GM23338 (cell line): ENCODE measurements around the gene KLHL25. TPM values are rescaled to one million over a fixed set of nuclear protein-coding genes. Genes with fewer than 3 reads are reported as not detected.

Experiments used
- ATAC-seq: fragments of 200-7000 bp; cut with Tn5 transposase; 3 replicates; pipeline ENCODE4 v1.9.1; 2020
- DNase-seq: peaks from one replicate; pipeline ENCODE4 v3.0.0-alpha.2; 2015; ENCODE audit warnings: low spot score
- H2AFZ ChIP-seq: fragments of 200-600 bp; sonication (generic); 2 replicates; pipeline ENCODE4 v1.8.0; 2016; ENCODE audit warnings: antibody characterized with exemption, mild to moderate bottlenecking, moderate library complexity
- H3F3A ChIP-seq: fragments of 200-600 bp; sonication (generic); replicated peaks from 2 replicates; pipeline ENCODE4 v1.8.0; 2017; ENCODE audit warnings: antibody characterized with exemption, mixed run types, low read depth
- H3K27ac ChIP-seq: fragments of 200-600 bp; sonication (generic); 2 replicates; pipeline ENCODE4 v1.6.1; 2016; ENCODE audit warnings: low read depth
- H3K27me3 ChIP-seq: fragments of 200-600 bp; sonication (generic); 2 replicates; pipeline ENCODE4 v1.8.0; 2016; ENCODE audit warnings: mild to moderate bottlenecking, mixed run types, moderate library complexity; ENCODE audit not compliant: insufficient read depth
- H3K36me3 ChIP-seq: fragments of 200-600 bp; sonication (generic); 2 replicates; pipeline ENCODE4 v1.8.0; 2016; ENCODE audit warnings: mild to moderate bottlenecking; ENCODE audit not compliant: insufficient read depth
- H3K4me1 ChIP-seq: fragments of 200-600 bp; sonication (generic); 2 replicates; pipeline ENCODE4 v1.8.0; 2016; ENCODE audit warnings: mild to moderate bottlenecking, moderate library complexity; ENCODE audit not compliant: insufficient read depth
- H3K4me2 ChIP-seq: fragments of 200-600 bp; sonication (generic); 2 replicates; pipeline ENCODE4 v1.7.1; 2017; ENCODE audit warnings: mixed run types
- H3K4me3 ChIP-seq: fragments of 200-600 bp; sonication (generic); 2 replicates; pipeline ENCODE4 v1.6.1; 2016; ENCODE audit warnings: mixed run types
- H3K79me2 ChIP-seq: fragments of 200-600 bp; sonication (generic); replicated peaks from 2 replicates; pipeline ENCODE4 v1.8.0; 2017; ENCODE audit warnings: mild to moderate bottlenecking; ENCODE audit not compliant: insufficient read depth
- H3K9me2 ChIP-seq: fragments of 200-600 bp; sonication (generic); 2 replicates; pipeline ENCODE4 v1.8.0; 2017; ENCODE audit not compliant: insufficient read depth
- H4K20me1 ChIP-seq: fragments of 200-600 bp; sonication (generic); replicated peaks from 2 replicates; pipeline ENCODE4 v1.8.0; 2017; ENCODE audit warnings: mild to moderate bottlenecking; ENCODE audit not compliant: insufficient read depth
- H3K27ac Mint-ChIP-seq: 2 replicates; pipeline ENCODE4 v1.8.0; 2020; ENCODE audit warnings: inconsistent platforms, mild to moderate bottlenecking, moderate library complexity, mixed read lengths
- H3K27me3 Mint-ChIP-seq: 3 replicates; pipeline ENCODE4 v1.8.0; 2022; ENCODE audit warnings: low read depth, mild to moderate bottlenecking, moderate library complexity, mixed read lengths, inconsistent platforms; ENCODE audit not compliant: insufficient read depth, poor library complexity
- H3K36me3 Mint-ChIP-seq: 3 replicates; pipeline ENCODE4 v1.8.0; 2021; ENCODE audit warnings: low read depth, mild to moderate bottlenecking, inconsistent platforms, moderate library complexity, mixed read lengths
- H3K4me1 Mint-ChIP-seq: 3 replicates; pipeline ENCODE4 v1.8.0; 2020; ENCODE audit warnings: mild to moderate bottlenecking, inconsistent platforms, mixed read lengths
- H3K4me3 Mint-ChIP-seq: 3 replicates; pipeline ENCODE4 v1.8.0; 2021; ENCODE audit warnings: moderate library complexity, mild to moderate bottlenecking, inconsistent platforms, mixed read lengths
- H3K9me3 Mint-ChIP-seq: 3 replicates; pipeline ENCODE4 v1.8.0; 2020; ENCODE audit warnings: moderate library complexity, mild to moderate bottlenecking, inconsistent platforms, mixed read lengths
- CREB1 ChIP-seq: fragments of 250-450 bp; sonication (Bioruptor Pico); IDR thresholded peaks from 2 replicates; pipeline ENCODE4 v1.5.0; 2020; ENCODE audit warnings: low read depth, mild to moderate bottlenecking, moderate library complexity
- EZH2 ChIP-seq: fragments of 200-600 bp; sonication (generic); IDR thresholded peaks from one replicate; pipeline ENCODE4 v1.8.0; 2017; ENCODE audit warnings: antibody characterized with exemption, mild to moderate bottlenecking, low read depth; ENCODE audit not compliant: unreplicated experiment
- EZH2phosphoT487 ChIP-seq: fragments of 200-600 bp; sonication (generic); IDR thresholded peaks from one replicate; pipeline ENCODE4 v1.8.1; 2018; ENCODE audit warnings: antibody characterized with exemption; ENCODE audit not compliant: unreplicated experiment
- JUNB ChIP-seq: IDR thresholded peaks from one replicate; pipeline ENCODE4 v1.6.1; 2016; ENCODE audit warnings: antibody characterized with exemption; ENCODE audit not compliant: unreplicated experiment
- NANOG ChIP-seq: IDR thresholded peaks from 2 replicates; pipeline ENCODE4 v1.6.1; 2016; ENCODE audit warnings: antibody characterized with exemption, borderline replicate concordance
- POLR2AphosphoS5 ChIP-seq: IDR thresholded peaks from 2 replicates; pipeline ENCODE4 v1.6.1; 2016; ENCODE audit warnings: antibody characterized with exemption, low read depth
- STAT1 ChIP-seq: IDR thresholded peaks from one replicate; pipeline ENCODE4 v1.6.1; 2016; ENCODE audit warnings: antibody characterized with exemption; ENCODE audit not compliant: unreplicated experiment
- ZNF114 ChIP-seq: fragments of 250-450 bp; sonication (Bioruptor Pico); IDR thresholded peaks from 2 replicates; pipeline ENCODE4 v1.5.0; 2020; ENCODE audit warnings: mild to moderate bottlenecking, moderate library complexity
- ZNF331 ChIP-seq: fragments of 250-450 bp; sonication (Bioruptor Pico); IDR thresholded peaks from 2 replicates; pipeline ENCODE4 v1.5.0; 2020; ENCODE audit warnings: low read depth, mild to moderate bottlenecking, moderate library complexity
- polyA plus RNA-seq: library from polyadenylated mRNA; unstranded; fragments of >200 nt; fragmentation: Nextera tagmentation; extraction: Ambion mirVana; gene quantifications from 2 replicates; pipeline ENCODE4 v1.2.1, GENCODE V29; 2016
- total RNA-seq: library from RNA; depleted of rRNA; stranded (reverse); fragments of >200 nt; shearing (Covaris generic); gene quantifications from 2 replicates; pipeline ENCODE4 v1.2.3, GENCODE V29; 2014
- TF ChIP-seq, protein P1 (sequence below): IDR thresholded peaks from 2 replicates; pipeline ENCODE4 v1.6.1; 2016; ENCODE audit warnings: antibody characterized with exemption
- TF ChIP-seq, protein P2 (sequence below): IDR thresholded peaks from one replicate; pipeline ENCODE4 v1.6.1; 2018; ENCODE audit warnings: antibody characterized with exemption; ENCODE audit not compliant: unreplicated experiment
- TF ChIP-seq, protein P3 (sequence below): fragments of 250-450 bp; sonication (Bioruptor Pico); IDR thresholded peaks from 2 replicates; pipeline ENCODE4 v1.5.0; 2020; ENCODE audit warnings: mild to moderate bottlenecking, moderate library complexity
- TF ChIP-seq, protein P4 (sequence below), 2 experiments: fragments of 200-600 bp in 1 of 2; sonication (generic) in 1 of 2; conservative IDR thresholded peaks; 2 replicates each; pipeline versions ENCODE4 v1.5.1 to v1.6.1; 2016 to 2017; ENCODE audit warnings: antibody characterized with exemption in 2 of 2, low read depth in 2 of 2, mild to moderate bottlenecking in 2 of 2, moderate library complexity in 1 of 2

The KLHL25 gene
- total and polyA plus RNA-seq, 2 experiments from 2014 or later, result 5.2 to 28.5 TPM

DNA sequence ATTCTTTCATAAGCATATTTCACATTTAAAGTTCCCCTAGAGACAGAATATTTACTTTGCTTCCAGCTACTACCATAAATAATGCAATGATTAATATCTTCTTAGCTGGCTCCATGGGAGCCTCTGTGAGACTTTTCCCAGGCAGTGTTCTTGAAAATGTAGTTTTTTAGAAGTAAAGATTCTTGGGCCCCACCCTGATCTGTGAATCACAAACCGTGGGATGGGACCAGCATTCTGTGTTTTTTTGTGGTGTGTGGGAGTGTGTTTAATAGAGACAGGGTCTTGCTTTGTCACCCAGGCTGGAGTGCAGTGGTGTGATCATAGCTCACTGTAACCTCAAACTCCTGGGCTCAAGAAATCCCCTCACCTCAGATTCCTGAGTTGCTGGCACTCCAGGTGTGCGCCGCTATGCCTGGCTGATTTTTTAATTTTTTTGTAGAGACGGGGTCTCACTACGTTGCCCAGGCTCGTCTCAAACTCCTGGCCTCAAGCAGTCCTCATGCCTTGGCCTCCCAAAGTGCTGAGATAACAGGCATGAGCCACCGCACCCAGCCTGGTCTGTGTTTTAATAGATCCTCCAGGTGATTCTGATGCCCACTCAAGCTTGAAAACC lies 83.0 kb downstream of the KLHL25 start:
- Histone ChIP-seq H3K4me2 (no peak overlapping the region), H3K27me3 (no peaks in the 10 kb centered on the region), H3K27ac (no peak overlapping the region), H2AFZ (no peak overlapping the region), H3F3A (no peaks in the 10 kb centered on the region), H3K4me1 (no peaks in the 10 kb centered on the region; the same call in 1 of the 2 replicates), H4K20me1 (peaks cover 4% of the 10 kb centered on the region; the same call in 1 of the 2 replicates), H3K36me3 (no peaks in the 10 kb centered on the region; the same call in 1 of the 2 replicates), H3K79me2 (no peaks in the 10 kb centered on the region), H3K9me2 (no peaks in the 10 kb centered on the region), H3K4me3 (no peak overlapping the region)
- peaks cover 11% of the 10 kb centered on the region for H3K4me1 Mint-ChIP-seq
- H3K36me3 Mint-ChIP-seq, result peaks cover 21% of the 10 kb centered on the region
- H3K9me3 Mint-ChIP-seq, result no peaks in the 10 kb centered on the region
- DNase-seq, result no peak
- no peak overlapping the region for H3K4me3 Mint-ChIP-seq
- H3K27me3 Mint-ChIP-seq, result no peaks in the 10 kb centered on the region
- H3K27ac Mint-ChIP-seq, result no peak overlapping the region
- no peak for ATAC-seq
- TF ChIP-seq CREB1 (no peak), EZH2phosphoT487 (no peak), ZNF114 (CRISPR knock-in tag) (no peak), JUNB (no peak), NANOG (no peak), STAT1 (no peak), POLR2AphosphoS5 (no peak), EZH2 (no peak), ZNF331 (no peak)
- TF ChIP-seq, protein P1, sequence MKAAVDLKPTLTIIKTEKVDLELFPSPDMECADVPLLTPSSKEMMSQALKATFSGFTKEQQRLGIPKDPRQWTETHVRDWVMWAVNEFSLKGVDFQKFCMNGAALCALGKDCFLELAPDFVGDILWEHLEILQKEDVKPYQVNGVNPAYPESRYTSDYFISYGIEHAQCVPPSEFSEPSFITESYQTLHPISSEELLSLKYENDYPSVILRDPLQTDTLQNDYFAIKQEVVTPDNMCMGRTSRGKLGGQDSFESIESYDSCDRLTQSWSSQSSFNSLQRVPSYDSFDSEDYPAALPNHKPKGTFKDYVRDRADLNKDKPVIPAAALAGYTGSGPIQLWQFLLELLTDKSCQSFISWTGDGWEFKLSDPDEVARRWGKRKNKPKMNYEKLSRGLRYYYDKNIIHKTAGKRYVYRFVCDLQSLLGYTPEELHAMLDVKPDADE, result no peak
- TF ChIP-seq, protein P2, sequence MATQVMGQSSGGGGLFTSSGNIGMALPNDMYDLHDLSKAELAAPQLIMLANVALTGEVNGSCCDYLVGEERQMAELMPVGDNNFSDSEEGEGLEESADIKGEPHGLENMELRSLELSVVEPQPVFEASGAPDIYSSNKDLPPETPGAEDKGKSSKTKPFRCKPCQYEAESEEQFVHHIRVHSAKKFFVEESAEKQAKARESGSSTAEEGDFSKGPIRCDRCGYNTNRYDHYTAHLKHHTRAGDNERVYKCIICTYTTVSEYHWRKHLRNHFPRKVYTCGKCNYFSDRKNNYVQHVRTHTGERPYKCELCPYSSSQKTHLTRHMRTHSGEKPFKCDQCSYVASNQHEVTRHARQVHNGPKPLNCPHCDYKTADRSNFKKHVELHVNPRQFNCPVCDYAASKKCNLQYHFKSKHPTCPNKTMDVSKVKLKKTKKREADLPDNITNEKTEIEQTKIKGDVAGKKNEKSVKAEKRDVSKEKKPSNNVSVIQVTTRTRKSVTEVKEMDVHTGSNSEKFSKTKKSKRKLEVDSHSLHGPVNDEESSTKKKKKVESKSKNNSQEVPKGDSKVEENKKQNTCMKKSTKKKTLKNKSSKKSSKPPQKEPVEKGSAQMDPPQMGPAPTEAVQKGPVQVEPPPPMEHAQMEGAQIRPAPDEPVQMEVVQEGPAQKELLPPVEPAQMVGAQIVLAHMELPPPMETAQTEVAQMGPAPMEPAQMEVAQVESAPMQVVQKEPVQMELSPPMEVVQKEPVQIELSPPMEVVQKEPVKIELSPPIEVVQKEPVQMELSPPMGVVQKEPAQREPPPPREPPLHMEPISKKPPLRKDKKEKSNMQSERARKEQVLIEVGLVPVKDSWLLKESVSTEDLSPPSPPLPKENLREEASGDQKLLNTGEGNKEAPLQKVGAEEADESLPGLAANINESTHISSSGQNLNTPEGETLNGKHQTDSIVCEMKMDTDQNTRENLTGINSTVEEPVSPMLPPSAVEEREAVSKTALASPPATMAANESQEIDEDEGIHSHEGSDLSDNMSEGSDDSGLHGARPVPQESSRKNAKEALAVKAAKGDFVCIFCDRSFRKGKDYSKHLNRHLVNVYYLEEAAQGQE, result no peak
- TF ChIP-seq, protein P3, sequence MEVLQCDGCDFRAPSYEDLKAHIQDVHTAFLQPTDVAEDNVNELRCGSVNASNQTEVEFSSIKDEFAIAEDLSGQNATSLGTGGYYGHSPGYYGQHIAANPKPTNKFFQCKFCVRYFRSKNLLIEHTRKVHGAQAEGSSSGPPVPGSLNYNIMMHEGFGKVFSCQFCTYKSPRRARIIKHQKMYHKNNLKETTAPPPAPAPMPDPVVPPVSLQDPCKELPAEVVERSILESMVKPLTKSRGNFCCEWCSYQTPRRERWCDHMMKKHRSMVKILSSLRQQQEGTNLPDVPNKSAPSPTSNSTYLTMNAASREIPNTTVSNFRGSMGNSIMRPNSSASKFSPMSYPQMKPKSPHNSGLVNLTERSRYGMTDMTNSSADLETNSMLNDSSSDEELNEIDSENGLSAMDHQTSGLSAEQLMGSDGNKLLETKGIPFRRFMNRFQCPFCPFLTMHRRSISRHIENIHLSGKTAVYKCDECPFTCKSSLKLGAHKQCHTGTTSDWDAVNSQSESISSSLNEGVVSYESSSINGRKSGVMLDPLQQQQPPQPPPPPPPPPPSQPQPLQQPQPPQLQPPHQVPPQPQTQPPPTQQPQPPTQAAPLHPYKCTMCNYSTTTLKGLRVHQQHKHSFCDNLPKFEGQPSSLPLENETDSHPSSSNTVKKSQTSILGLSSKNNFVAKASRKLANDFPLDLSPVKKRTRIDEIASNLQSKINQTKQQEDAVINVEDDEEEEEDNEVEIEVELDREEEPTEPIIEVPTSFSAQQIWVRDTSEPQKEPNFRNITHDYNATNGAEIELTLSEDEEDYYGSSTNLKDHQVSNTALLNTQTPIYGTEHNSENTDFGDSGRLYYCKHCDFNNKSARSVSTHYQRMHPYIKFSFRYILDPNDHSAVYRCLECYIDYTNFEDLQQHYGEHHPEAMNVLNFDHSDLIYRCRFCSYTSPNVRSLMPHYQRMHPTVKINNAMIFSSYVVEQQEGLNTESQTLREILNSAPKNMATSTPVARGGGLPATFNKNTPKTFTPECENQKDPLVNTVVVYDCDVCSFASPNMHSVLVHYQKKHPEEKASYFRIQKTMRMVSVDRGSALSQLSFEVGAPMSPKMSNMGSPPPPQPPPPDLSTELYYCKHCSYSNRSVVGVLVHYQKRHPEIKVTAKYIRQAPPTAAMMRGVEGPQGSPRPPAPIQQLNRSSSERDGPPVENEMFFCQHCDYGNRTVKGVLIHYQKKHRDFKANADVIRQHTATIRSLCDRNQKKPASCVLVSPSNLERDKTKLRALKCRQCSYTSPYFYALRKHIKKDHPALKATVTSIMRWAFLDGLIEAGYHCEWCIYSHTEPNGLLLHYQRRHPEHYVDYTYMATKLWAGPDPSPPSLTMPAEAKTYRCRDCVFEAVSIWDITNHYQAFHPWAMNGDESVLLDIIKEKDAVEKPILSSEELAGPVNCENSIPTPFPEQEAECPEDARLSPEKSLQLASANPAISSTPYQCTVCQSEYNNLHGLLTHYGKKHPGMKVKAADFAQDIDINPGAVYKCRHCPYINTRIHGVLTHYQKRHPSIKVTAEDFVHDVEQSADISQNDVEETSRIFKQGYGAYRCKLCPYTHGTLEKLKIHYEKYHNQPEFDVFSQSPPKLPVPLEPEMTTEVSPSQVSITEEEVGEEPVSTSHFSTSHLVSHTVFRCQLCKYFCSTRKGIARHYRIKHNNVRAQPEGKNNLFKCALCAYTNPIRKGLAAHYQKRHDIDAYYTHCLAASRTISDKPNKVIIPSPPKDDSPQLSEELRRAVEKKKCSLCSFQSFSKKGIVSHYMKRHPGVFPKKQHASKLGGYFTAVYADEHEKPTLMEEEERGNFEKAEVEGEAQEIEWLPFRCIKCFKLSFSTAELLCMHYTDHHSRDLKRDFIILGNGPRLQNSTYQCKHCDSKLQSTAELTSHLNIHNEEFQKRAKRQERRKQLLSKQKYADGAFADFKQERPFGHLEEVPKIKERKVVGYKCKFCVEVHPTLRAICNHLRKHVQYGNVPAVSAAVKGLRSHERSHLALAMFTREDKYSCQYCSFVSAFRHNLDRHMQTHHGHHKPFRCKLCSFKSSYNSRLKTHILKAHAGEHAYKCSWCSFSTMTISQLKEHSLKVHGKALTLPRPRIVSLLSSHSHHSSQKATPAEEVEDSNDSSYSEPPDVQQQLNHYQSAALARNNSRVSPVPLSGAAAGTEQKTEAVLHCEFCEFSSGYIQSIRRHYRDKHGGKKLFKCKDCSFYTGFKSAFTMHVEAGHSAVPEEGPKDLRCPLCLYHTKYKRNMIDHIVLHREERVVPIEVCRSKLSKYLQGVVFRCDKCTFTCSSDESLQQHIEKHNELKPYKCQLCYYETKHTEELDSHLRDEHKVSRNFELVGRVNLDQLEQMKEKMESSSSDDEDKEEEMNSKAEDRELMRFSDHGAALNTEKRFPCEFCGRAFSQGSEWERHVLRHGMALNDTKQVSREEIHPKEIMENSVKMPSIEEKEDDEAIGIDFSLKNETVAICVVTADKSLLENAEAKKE, result no peak
- TF ChIP-seq, protein P4, sequence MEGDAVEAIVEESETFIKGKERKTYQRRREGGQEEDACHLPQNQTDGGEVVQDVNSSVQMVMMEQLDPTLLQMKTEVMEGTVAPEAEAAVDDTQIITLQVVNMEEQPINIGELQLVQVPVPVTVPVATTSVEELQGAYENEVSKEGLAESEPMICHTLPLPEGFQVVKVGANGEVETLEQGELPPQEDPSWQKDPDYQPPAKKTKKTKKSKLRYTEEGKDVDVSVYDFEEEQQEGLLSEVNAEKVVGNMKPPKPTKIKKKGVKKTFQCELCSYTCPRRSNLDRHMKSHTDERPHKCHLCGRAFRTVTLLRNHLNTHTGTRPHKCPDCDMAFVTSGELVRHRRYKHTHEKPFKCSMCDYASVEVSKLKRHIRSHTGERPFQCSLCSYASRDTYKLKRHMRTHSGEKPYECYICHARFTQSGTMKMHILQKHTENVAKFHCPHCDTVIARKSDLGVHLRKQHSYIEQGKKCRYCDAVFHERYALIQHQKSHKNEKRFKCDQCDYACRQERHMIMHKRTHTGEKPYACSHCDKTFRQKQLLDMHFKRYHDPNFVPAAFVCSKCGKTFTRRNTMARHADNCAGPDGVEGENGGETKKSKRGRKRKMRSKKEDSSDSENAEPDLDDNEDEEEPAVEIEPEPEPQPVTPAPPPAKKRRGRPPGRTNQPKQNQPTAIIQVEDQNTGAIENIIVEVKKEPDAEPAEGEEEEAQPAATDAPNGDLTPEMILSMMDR (conservative IDR thresholded peaks at IDR 0.05; ENCODE audit: low read depth in 2 of 2), result no peak
